ENCODE data around the gene C3orf52. TPM values are rescaled to one million over a fixed set of nuclear protein-coding genes. Genes with fewer than 3 reads are reported as not detected.

C3orf52 gene
- total RNA-seq, 1 donor from 2014 or later, result 24.3 TPM

DNA sequence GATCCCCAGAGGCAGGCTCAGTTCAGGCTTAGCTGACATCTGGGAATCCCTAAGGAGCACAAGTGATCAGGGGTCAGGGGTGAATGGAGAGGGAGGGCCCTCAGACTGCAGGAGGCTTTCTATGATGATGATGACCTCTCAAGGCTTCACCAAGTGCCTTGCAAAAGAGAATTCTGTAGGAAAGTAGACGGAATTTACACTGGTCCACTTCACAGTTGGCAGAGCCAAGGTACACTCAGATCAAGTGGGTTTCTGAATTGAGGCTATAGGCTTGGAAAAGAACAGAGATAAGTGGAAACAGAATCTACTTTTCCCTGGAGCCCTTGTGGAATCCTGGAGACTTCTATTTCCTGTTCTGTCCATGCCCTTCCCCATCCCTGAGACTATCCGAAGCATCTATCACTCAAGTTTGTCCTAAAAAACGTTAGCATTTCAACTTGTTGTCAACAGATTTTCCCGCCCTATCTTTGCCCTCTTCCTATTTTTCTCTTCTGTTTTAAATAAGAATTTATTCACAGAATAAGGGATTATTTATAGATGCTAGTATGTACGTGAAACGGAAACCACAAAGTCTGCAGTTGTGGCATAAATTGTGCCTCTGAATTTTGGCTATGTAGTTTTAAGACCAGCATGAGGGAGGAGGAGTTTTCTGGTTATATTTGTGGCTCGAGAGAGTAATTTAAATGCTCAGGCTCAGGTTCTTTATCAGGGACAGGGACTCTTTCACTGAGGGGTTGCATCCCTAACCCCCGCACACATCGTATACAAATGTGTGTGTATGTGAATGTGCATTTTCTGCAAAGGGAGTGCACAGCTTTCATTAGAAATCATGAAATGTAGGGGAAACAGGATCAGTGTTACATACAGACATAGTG is 34.0 kb downstream of the C3orf52 start:
- DNase-seq (ENCODE audit: low spot score), result no peak

DNA sequence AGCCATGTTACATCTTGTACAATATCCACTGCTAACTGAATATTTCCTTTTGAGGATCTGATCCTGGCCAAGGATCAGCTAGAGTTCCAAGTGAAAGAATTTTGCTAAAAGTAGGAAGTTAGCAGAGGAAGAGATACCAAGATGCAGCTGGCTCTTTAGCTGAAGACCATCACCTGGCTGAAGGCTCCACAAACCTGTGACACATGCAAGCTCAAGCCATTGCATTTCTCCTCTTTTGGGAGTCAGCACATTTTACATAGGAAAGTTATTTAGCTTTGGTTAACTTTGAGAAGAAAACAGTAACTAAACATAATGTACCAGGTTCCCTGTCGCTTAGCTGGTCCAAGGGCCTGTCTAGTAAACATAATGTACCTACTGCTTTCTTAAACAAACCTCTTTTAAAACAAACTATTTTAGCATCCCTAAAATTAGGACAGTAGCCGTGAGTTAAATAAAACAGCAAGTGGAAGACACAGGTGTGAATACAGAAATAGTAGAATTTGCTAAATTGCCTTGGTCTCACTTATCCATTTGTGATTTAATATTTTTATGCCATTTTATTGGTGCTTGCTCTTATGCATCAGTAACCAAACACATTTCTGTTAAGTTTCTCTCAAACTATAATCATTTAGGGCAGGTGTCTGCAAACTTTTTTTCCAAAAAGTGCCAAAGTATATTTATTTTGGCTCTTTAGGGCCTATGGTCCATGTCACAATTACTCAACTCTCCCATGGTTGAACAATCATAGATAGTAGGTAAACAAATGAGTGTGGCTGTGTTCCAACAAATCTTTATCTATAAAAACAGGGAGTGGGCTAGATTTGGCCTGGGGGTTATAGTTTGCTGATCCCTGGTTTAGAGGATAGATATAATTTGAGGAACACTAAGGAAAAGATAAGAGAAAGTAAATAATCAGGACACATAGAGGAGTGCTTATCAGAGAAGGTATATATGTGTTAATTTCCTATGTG is 35.7 kb downstream of the C3orf52 start:
- DNase-seq (ENCODE audit: low spot score), result no peak

DNA sequence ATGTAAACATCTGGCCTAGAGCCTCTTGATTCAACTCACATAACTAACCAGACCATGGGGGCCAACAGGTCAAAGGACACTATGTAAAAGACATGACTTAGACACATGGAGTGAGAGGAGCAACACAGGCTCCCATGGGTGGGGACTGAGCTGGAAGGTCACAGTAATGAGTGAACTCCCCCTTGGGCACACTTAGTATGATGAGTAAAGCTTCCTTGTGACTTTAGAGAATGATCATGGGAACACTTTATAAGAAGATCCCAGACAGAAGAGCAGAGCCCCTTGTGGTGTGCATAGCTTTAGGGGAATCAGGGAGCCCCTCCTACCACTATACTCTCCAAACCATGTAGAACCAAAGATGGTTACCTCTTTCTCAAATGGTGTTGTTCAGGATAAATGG is 36.7 kb downstream of the C3orf52 start:
- DNase-seq (ENCODE audit: low spot score), result no peak

DNA sequence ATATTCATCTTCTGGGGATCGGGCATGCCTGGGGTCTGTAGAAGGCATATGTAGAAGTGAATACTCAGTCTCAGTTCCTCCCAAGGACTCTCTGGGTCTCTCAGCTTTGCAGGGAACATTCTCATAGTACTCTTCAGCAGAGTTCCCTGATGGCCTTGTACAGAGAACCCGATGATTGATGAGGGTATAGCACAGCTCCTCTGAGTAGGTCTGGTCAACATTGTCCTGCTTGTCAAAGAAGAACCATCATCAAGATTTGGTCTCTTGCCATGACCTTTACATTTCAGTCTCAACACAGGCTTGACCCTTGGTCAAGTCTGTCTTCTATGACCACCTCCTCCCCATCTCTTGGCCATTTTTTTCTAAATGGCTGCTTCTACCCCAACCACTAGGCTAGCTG is 37.4 kb downstream of the C3orf52 start:
- DNase-seq (ENCODE audit: low spot score), result no peak

DNA sequence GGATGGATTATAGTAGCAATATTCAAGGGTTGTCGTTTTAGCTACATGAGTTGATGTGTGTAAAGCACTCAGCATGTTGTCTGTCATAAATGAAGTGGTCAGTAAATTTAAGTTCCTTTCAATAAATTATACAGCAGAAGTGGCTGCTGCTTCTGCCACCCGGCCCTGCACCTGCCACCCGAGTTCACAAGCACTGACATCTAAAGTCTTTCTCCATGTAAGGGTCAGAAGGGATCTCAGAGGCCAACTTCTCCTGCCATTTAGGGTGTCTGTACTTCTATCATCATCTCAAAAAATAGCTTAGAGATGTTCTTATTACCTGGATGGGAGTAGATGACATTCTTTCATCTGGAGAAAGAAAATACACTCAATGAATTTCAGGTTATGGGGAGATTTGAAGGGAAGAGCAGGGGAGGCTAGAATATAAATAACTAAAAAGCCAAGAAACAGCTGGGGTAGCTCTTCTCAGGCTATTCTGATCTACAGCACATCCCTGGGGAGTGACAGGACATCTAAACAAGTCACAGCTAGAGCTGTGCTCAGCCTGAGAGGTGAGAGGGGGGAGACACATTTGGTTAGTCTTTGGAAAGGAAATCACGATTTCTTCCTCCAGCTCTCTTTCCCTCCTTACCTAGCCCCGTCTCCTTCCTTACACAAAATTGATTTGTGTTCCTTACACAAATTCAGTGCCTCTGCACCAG is 38.9 kb downstream of the C3orf52 start:
- DNase-seq (ENCODE audit: low spot score), result no peak

GRCh38 chr3:112126511-112126911 is 40.3 kb downstream of the C3orf52 start:
- DNase-seq (ENCODE audit: low spot score), result no peak

- no peak for DNase-seq (ENCODE audit: low spot score)
These were observed 41.6 kb downstream of the C3orf52 start for GRCh38 chr3:112127522-112128494.

GRCh38 chr3:112128843-112129727 is 42.9 kb downstream of the C3orf52 start:
- no peak for DNase-seq (ENCODE audit: low spot score)

- DNase-seq (ENCODE audit: low spot score), result no peak
These were observed 43.9 kb downstream of the C3orf52 start for GRCh38 chr3:112129925-112130637.

DNA sequence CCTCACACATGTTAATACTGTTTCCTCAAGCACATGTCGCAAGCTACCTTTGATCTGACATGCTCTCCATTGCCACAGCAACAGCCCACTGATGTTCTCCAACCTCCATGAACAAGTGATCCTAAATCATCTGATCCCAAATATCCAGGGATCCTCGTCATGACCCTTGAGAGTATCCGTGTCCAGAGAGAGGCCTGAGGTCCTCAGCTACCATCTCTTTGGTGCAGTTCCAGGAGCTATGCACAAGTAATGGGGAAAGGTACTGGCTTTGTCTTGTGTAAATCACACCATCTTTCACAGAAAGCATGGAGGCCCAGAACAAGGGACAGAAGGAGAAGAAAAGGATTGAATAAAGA is 44.4 kb downstream of the C3orf52 start:
- no peak for DNase-seq (ENCODE audit: low spot score)

DNA sequence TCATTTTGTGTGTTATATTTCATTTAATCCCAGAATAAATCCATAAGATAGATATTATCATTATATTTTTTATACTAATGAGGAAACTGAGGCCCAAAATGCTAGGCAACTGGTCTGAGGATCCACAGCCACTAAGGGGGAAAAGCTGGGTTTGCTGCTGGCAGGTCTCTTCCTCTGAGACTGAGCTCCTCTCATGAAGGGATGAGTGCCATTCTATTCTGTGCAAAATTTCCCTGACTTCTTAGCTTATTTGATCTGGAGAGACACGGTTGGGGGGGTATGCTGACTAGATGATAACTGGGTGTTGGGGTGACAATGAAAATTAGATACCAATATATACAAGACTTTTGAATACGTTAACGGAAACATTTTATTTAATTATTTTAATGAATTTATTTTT is 44.9 kb downstream of the C3orf52 start:
- DNase-seq (ENCODE audit: low spot score), result no peak

- DNase-seq (ENCODE audit: low spot score), result no peak
These were observed 45.9 kb downstream of the C3orf52 start for GRCh38 chr3:112132088-112132487.

DNA sequence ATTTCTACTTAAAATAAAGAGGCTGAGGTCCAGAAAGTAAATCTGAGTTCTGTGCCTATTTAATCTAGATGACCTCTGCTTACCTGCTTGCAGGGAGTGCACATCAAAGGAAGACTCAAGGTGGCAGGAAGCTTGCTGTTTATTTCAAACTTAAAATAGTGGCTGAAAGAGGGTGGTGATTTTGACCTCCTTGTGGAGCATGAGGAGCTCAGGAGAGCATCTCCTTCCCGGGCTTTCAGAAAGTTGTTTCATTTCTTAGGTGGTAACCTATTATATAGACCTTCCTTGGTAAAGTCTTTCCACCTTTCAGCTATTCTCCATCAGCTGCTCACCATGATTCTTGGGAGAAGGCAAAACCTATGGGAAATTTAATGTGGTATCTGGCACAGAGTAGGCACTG is 46.4 kb downstream of the C3orf52 start:
- DNase-seq (ENCODE audit: low spot score), result no peak

- peak; percentile 37 for DNase-seq (ENCODE audit: low spot score)
These were observed 46.8 kb downstream of the C3orf52 start, which contains the start of gene GCSAM for GRCh38 chr3:112132975-112133448. TSS of gene GCSAM (minus strand) at chr3:112133248. CDS start at chr3:112133120, 128 bp downstream.

GRCh38 chr3:112133626-112134334 is 47.6 kb downstream of the C3orf52 start:
- no peak for DNase-seq (ENCODE audit: low spot score)

GRCh38 chr3:112134335-112135124 is 48.3 kb downstream of the C3orf52 start:
- DNase-seq (ENCODE audit: low spot score), result no peak

DNA sequence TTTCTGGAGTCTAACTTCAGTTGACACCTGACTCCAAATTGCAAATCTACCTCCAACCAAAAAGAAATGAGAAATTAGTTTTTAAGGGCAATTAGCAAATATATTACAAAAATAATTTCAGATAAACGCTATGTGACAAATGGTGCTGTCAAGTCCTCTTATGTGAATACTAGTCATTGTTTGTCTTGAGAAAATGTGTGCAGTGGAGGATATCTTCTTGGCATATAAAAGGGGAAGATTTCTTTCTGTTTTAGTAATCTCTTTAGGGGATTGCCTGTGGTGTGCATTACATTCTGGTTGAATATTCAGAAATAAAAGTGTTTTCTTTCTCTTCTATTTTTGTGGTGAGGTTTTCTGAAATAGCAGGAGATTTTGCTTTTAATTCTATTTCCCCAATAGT is 49.9 kb downstream of the C3orf52 start:
- DNase-seq (ENCODE audit: low spot score), result no peak
